MM.1S (cell line): ENCODE results near the gene DUSP15.

Source experiments
- DNase-seq: peaks from one replicate; pipeline ENCODE4 v3.0.0-alpha.2; 2015
- H2AFZ ChIP-seq: fragments of 300-600 bp; sonication (generic); 2 replicates; pipeline ENCODE4 v1.6.0; 2016; ENCODE audit warnings: antibody characterized with exemption, low read length
- H3F3A ChIP-seq: fragments of 300-600 bp; sonication (generic); 2 replicates; pipeline ENCODE4 v1.6.1; 2016; ENCODE audit warnings: mild to moderate bottlenecking, antibody characterized with exemption, low read length, moderate library complexity, mixed read lengths; ENCODE audit not compliant: insufficient read depth
- H3K27ac ChIP-seq: fragments of 300-600 bp; sonication (generic); 2 replicates; pipeline ENCODE4 v1.5.1; 2016; ENCODE audit warnings: mild to moderate bottlenecking, low read length
- H3K27me3 ChIP-seq: fragments of 300-600 bp; sonication (generic); replicated peaks from 2 replicates; pipeline ENCODE4 v1.6.0; 2016; ENCODE audit warnings: low read length; ENCODE audit not compliant: insufficient read depth
- H3K36me3 ChIP-seq: fragments of 300-600 bp; sonication (generic); replicated peaks from 2 replicates; pipeline ENCODE4 v1.6.1; 2016; ENCODE audit warnings: mild to moderate bottlenecking, low read length, mixed read lengths; ENCODE audit not compliant: insufficient read depth
- H3K4me1 ChIP-seq: fragments of 300-600 bp; sonication (generic); 2 replicates; pipeline ENCODE4 v1.6.1; 2016; ENCODE audit warnings: low read length, mixed read lengths
- H3K4me2 ChIP-seq: fragments of 300-600 bp; sonication (generic); 2 replicates; pipeline ENCODE4 v1.6.0; 2016; ENCODE audit warnings: low read depth, low read length
- H3K4me3 ChIP-seq: fragments of 300-600 bp; sonication (generic); 2 replicates; pipeline ENCODE4 v1.5.1; 2016; ENCODE audit warnings: low read length, mixed read lengths
- H3K79me2 ChIP-seq: fragments of 300-600 bp; sonication (generic); 2 replicates; pipeline ENCODE4 v1.6.1; 2016; ENCODE audit warnings: mixed run types, low read length, mixed read lengths
- H3K9ac ChIP-seq: fragments of 300-600 bp; sonication (generic); 2 replicates; pipeline ENCODE4 v1.6.1; 2016; ENCODE audit warnings: low read length, mixed read lengths
- H3K9me2 ChIP-seq: fragments of 300-600 bp; sonication (generic); replicated peaks from 2 replicates; pipeline ENCODE4 v1.6.1; 2016; ENCODE audit warnings: mild to moderate bottlenecking, low read length, mixed read lengths; ENCODE audit not compliant: insufficient read depth
- H3K9me3 ChIP-seq: fragments of 300-600 bp; sonication (generic); replicated peaks from 2 replicates; pipeline ENCODE4 v1.6.1; 2016; ENCODE audit warnings: mild to moderate bottlenecking, low read length, mixed read lengths; ENCODE audit not compliant: insufficient read depth
- H4K20me1 ChIP-seq: fragments of 300-600 bp; sonication (generic); 2 replicates; pipeline ENCODE4 v1.6.1; 2016; ENCODE audit warnings: mild to moderate bottlenecking, low read length, moderate library complexity, mixed read lengths; ENCODE audit not compliant: insufficient read depth
- EZH2 ChIP-seq: fragments of 300-600 bp; sonication (generic); optimal IDR thresholded peaks from 2 replicates; pipeline ENCODE3; 2017; ENCODE audit warnings: low read depth, mild to moderate bottlenecking, antibody characterized with exemption, low read length, mixed read lengths
- EZH2phosphoT487 ChIP-seq: fragments of 300-600 bp; sonication (generic); IDR thresholded peaks from 2 replicates; pipeline ENCODE4 v1.6.1; 2018; ENCODE audit warnings: antibody characterized with exemption, low read length
- TF ChIP-seq, protein P1 (sequence below): fragments of 300-600 bp; sonication (generic); IDR thresholded peaks from 2 replicates; pipeline ENCODE4 v1.5.1; 2016; ENCODE audit warnings: antibody characterized with exemption, low read length, mixed read lengths

Gene DUSP15

DNA sequence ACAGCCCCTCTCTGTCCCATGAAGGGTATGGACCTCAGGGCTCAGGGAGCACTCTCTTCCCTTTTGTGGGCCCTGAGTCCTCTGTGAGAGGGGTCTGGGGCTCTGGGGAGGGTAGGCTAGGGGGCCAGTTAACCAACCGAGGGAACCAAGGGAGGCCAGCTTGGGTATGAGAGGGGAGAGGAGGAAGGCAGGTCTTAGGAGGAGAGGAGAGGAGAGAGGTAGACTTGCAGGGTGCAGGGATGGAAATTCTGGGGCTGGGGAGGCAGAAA, 720 bp downstream of the DUSP15 start:
- Histone ChIP-seq H3K27me3 (peaks cover 90% of the 10 kb centered on the region), H2AFZ (no peak overlapping the region), H3K9ac (no peak overlapping the region), H3K9me3 (no peaks in the 10 kb centered on the region), H4K20me1 (no peaks in the 10 kb centered on the region), H3K9me2 (no peaks in the 10 kb centered on the region), H3K4me2 (peak overlapping the region; percentile 26), H3K27ac (no peak overlapping the region), H3K36me3 (no peaks in the 10 kb centered on the region), H3F3A (no peaks in the 10 kb centered on the region), H3K4me3 (no peak overlapping the region; the same call in 1 of the 2 replicates), H3K4me1 (no peaks in the 10 kb centered on the region), H3K79me2 (no peaks in the 10 kb centered on the region)
- DNase-seq: no peak
- no peak for TF ChIP-seq EZH2
- no peak for TF ChIP-seq EZH2phosphoT487

DNA sequence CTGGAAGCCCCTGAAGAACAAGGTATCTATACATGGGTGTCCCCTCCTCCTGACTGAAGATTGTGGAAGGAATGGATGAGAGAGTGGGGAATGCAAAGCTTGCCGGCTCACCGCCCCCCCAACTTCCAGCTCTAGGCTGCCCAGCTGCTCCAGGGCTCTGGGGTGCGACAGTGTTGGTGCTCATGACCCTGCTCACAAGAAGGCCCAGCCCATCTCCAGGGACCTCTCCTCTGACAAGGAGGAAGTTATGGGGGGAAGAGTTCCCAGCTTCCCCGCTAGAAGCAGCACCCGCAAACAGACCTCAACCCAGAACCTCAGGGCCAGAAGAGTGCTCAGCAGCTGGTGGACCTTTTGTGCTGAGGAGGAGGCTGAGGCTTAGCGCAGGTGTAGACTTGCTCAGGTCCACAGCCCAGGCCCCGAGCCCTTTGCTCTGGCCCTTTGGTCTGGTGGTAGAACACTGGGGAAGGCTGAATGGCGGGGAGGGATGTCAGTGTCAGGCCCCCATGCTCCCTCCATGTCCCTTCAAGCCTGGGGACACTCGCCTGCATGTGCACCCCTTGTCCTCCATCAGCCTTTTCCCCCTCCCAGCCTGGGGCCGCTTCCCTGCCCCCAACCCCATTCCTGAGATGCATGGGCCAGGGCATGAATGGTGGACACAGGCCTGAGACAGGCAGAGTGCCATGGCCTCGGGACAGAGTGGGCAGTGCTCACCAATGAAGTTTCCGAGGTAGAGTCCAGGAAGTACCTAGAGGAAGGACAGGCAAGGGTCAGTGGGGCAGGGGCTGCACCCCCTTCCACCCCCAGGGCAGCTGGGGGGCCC, 1.3 kb downstream of the DUSP15 start:
- no peaks in the 10 kb centered on the region for H3K9me2 ChIP-seq
- no peak overlapping the region; the same call in 1 of the 2 replicates for H3K4me3 ChIP-seq
- DNase-seq: no peak
- no peak for TF ChIP-seq EZH2phosphoT487
- TF ChIP-seq, protein P1, sequence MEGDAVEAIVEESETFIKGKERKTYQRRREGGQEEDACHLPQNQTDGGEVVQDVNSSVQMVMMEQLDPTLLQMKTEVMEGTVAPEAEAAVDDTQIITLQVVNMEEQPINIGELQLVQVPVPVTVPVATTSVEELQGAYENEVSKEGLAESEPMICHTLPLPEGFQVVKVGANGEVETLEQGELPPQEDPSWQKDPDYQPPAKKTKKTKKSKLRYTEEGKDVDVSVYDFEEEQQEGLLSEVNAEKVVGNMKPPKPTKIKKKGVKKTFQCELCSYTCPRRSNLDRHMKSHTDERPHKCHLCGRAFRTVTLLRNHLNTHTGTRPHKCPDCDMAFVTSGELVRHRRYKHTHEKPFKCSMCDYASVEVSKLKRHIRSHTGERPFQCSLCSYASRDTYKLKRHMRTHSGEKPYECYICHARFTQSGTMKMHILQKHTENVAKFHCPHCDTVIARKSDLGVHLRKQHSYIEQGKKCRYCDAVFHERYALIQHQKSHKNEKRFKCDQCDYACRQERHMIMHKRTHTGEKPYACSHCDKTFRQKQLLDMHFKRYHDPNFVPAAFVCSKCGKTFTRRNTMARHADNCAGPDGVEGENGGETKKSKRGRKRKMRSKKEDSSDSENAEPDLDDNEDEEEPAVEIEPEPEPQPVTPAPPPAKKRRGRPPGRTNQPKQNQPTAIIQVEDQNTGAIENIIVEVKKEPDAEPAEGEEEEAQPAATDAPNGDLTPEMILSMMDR: no peak
- no peak overlapping the region for H3K27ac ChIP-seq
- H3K9me3 ChIP-seq: no peaks in the 10 kb centered on the region
- H3K4me2 ChIP-seq: no peak overlapping the region
- H3K79me2 ChIP-seq: no peaks in the 10 kb centered on the region
- no peak overlapping the region for H2AFZ ChIP-seq
- H3K4me1 ChIP-seq: no peaks in the 10 kb centered on the region
- H4K20me1 ChIP-seq: no peaks in the 10 kb centered on the region
- no peaks in the 10 kb centered on the region for H3F3A ChIP-seq
- peaks cover 94% of the 10 kb centered on the region for H3K27me3 ChIP-seq
- H3K36me3 ChIP-seq: no peaks in the 10 kb centered on the region
- no peak overlapping the region for H3K9ac ChIP-seq

DNA sequence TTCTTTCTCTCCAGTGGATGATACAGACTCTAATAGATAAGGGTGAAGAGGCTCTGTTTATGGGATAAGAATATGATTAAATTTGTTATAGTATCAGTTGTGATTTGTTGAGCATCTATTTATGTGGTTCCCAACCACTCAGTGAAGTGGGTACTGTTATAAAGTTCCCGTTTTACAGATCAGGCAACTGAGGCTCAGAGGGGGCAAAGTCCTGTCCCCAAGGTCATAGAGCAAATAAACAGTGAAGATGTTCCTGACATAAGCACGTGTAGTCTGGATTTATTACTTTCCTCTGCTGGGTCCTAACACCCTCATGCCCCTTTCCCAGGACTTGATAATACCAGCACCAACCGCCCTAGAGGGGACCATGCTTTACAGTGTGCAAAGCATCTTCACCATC, 4.1 kb downstream of the DUSP15 start:
- H3K27me3 ChIP-seq: peaks cover 99% of the 10 kb centered on the region
- no peak overlapping the region for H3K9ac ChIP-seq
- no peak for DNase-seq
- TF ChIP-seq EZH2 (no peak), EZH2phosphoT487 (no peak)
- TF ChIP-seq, protein P1: no peak
- no peaks in the 10 kb centered on the region for H3K79me2 ChIP-seq
- no peaks in the 10 kb centered on the region for H3K4me1 ChIP-seq
- H4K20me1 ChIP-seq: no peaks in the 10 kb centered on the region
- no peaks in the 10 kb centered on the region for H3K9me2 ChIP-seq
- no peak overlapping the region for H3K4me3 ChIP-seq
- no peaks in the 10 kb centered on the region for H3F3A ChIP-seq
- H3K4me2 ChIP-seq: no peak overlapping the region
- H3K27ac ChIP-seq: no peak overlapping the region
- H3K36me3 ChIP-seq: no peaks in the 10 kb centered on the region
- H3K9me3 ChIP-seq: no peaks in the 10 kb centered on the region
- no peak overlapping the region for H2AFZ ChIP-seq
